NB4 (cell line): ENCODE measurements around the gene LLCFC1.

Source experiments
- MYC ChIP-seq: IDR thresholded peaks from 2 replicates; pipeline ENCODE4 v1.6.1; 2011; ENCODE audit warnings: low read depth, low read length
- POLR2A ChIP-seq: IDR thresholded peaks from 2 replicates; pipeline ENCODE4 v1.6.1; 2011; ENCODE audit warnings: mild to moderate bottlenecking; ENCODE audit not compliant: insufficient read length; ENCODE audit errors: extremely low read depth
- TF ChIP-seq, protein P1 (sequence below): IDR thresholded peaks from one replicate; pipeline ENCODE4 v1.5.1; 2012; ENCODE audit warnings: low read depth, low read length
- TF ChIP-seq, protein P2 (sequence below): IDR thresholded peaks from 2 replicates; pipeline ENCODE4 v1.6.1; 2011; ENCODE audit warnings: low read depth, low read length

DNA sequence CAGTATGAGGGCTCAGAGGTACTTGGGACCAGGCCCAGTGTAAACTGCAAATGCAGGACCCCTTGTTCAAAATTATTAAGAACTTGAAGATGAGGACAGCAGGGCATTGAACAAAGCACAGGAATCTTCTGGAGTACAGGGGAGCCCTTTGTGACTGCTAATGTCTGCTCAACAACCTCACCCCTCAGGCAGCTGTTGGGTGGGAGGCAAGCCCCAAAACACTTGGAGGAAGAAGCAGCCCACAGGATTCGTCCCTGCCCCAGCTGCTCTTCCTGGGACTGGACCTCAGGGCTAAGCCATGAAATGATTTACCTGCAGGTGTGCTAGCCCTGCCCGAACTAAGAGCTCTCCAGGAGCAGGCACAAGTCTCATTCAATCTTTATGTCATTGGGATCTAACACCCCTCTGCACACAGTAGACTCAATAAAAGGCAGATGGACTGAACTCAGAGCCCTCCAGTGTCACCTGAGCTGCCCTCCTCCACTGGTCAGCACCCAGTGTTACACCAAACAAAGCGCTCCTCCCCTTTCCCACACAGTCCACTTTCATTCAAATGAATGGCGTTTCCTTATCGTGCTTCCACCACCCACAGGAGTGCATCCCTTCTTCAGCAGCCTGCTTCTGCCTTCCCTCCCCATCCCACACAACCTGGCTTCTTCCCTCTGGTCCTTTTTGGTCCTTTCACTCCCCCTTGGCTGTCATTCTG, 6.7 kb upstream of the LLCFC1 start:
- TF ChIP-seq, protein P1, sequence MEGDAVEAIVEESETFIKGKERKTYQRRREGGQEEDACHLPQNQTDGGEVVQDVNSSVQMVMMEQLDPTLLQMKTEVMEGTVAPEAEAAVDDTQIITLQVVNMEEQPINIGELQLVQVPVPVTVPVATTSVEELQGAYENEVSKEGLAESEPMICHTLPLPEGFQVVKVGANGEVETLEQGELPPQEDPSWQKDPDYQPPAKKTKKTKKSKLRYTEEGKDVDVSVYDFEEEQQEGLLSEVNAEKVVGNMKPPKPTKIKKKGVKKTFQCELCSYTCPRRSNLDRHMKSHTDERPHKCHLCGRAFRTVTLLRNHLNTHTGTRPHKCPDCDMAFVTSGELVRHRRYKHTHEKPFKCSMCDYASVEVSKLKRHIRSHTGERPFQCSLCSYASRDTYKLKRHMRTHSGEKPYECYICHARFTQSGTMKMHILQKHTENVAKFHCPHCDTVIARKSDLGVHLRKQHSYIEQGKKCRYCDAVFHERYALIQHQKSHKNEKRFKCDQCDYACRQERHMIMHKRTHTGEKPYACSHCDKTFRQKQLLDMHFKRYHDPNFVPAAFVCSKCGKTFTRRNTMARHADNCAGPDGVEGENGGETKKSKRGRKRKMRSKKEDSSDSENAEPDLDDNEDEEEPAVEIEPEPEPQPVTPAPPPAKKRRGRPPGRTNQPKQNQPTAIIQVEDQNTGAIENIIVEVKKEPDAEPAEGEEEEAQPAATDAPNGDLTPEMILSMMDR, result no peak
- TF ChIP-seq POLR2A (no peak), MYC (no peak)
- TF ChIP-seq, protein P2, sequence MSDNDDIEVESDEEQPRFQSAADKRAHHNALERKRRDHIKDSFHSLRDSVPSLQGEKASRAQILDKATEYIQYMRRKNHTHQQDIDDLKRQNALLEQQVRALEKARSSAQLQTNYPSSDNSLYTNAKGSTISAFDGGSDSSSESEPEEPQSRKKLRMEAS, result no peak
